ENCODE results near the gene FGD2.
"Not testable (repeated sequence)": the region's sequence is repeated elsewhere in the genome, so short reads cannot be mapped to it uniquely, and the experiment has no call there.

Gene FGD2

GRCh38 chr6:37057678-37058077, 52.2 kb downstream of the FGD2 start:
- POLR2A ChIA-PET, result interaction anchor here (2.6 to 4.0 kb wide), 2 partner anchors 112 to 114 kb away, joined by 8 to 18 read pairs; partner anchors contain the start of gene PIM1
- Histone ChIP-seq H3K9me3 (ENCODE audit: control insufficient read depth, insufficient read depth, low read depth, low read length) (no peaks in the 10 kb centered on the region), H3K4me1 (ENCODE audit: control insufficient read depth, insufficient read depth, low read length) (peaks cover 6% of the 10 kb centered on the region; the same call in 1 of the 2 replicates), H3K27ac (ENCODE audit: extremely low read depth, low read depth, low read length) (no peak overlapping the region), H3K4me3 (ENCODE audit: low read depth, low read length) (no peak overlapping the region), H3K36me3 (ENCODE audit: control insufficient read depth in 2 of 2, insufficient read depth in 1 of 2, low read length in 2 of 2) (no peaks in the 10 kb centered on the region)
- TF ChIP-seq ZNF223 (tag by site-specific recombination; IDR thresholded peaks at IDR 0.05), result no peak
- peak; percentile 36; the same call in 1 of the 2 replicates for TF ChIP-seq ZBTB48 (tag by site-specific recombination; IDR thresholded peaks at IDR 0.05)
- TF ChIP-seq SETDB1 (IDR thresholded peaks at IDR 0.05; ENCODE audit: insufficient read length, low read length), result no peak
- TF ChIP-seq ZXDB (tag by site-specific recombination; IDR thresholded peaks at IDR 0.05), result no peak
- TF ChIP-seq ZNF366 (tag by site-specific recombination; conservative IDR thresholded peaks at IDR 0.05), result no peak
- CTCF ChIA-PET, result interaction anchor here (0.6 to 20.6 kb wide), 10 partner anchors 20 to 151 kb away, joined by 3 to 380 read pairs (median 4); partner anchors contain the start of gene PIM1

GRCh38 chr6:37058084-37058586, 52.7 kb downstream of the FGD2 start:
- Histone ChIP-seq H3K4me1 (ENCODE audit: control insufficient read depth, insufficient read depth, low read length) (peaks cover 6% of the 10 kb centered on the region; the same call in 1 of the 2 replicates), H3K27ac (ENCODE audit: extremely low read depth, low read depth, low read length) (no peak overlapping the region), H3K36me3 (ENCODE audit: control insufficient read depth in 2 of 2, insufficient read depth in 1 of 2, low read length in 2 of 2) (no peaks in the 10 kb centered on the region), H3K9me3 (ENCODE audit: control insufficient read depth, insufficient read depth, low read depth, low read length) (no peaks in the 10 kb centered on the region), H3K4me3 (ENCODE audit: low read depth, low read length) (no peak overlapping the region)
- TF ChIP-seq ZNF621 (tag by site-specific recombination; IDR thresholded peaks at IDR 0.05), result no peak
- no peak for TF ChIP-seq ZSCAN5A (tag by site-specific recombination; IDR thresholded peaks at IDR 0.05)
- 0 out of 2 replicates have a peak, but pooled peaks have one; percentile 9 for TF ChIP-seq ZFHX2 (tag by site-specific recombination; conservative IDR thresholded peaks at IDR 0.05)
- no peak for TF ChIP-seq ZNF19 (tag by site-specific recombination; IDR thresholded peaks at IDR 0.05; ENCODE audit: low read depth)
- TF ChIP-seq ATF2 (tag by site-specific recombination; IDR thresholded peaks at IDR 0.05; ENCODE audit: low read depth), result no peak
- TF ChIP-seq SCRT2 (tag by site-specific recombination; IDR thresholded peaks at IDR 0.05), result 0 out of 2 replicates have a peak, but pooled peaks have one; percentile 34
- no peak for TF ChIP-seq ZNF280C (tag by site-specific recombination; IDR thresholded peaks at IDR 0.05)
- no peak for TF ChIP-seq ZNF704 (tag by site-specific recombination; IDR thresholded peaks at IDR 0.05)
- TF ChIP-seq ZNF529 (tag by site-specific recombination; IDR thresholded peaks at IDR 0.05; ENCODE audit: insufficient replicate concordance), result no peak
- CTCF ChIA-PET, result interaction anchor here (0.6 to 20.6 kb wide), 10 partner anchors 11 to 150 kb away, joined by 3 to 380 read pairs (median 4); partner anchors contain the start of gene PIM1
- POLR2A ChIA-PET, result interaction anchor here (0.5 to 4.0 kb wide), 3 partner anchors 111 to 183 kb away, joined by 4 to 18 read pairs (median 8); partner anchors contain the start of gene PIM1

- H3K9me3 ChIP-seq (ENCODE audit: control insufficient read depth, insufficient read depth, low read depth, low read length); H3K36me3 ChIP-seq (ENCODE audit: control insufficient read depth in 2 of 2, insufficient read depth in 1 of 2, low read length in 2 of 2); H3K4me3 ChIP-seq (ENCODE audit: low read depth, low read length); H3K4me1 ChIP-seq (ENCODE audit: control insufficient read depth, insufficient read depth, low read length): not testable (repeated sequence)
- peak; percentile 25 for TF ChIP-seq ZNF426 (tag by site-specific recombination; IDR thresholded peaks at IDR 0.05)
- ChIA-PET CTCF (interaction anchor here (0.5 to 20.6 kb wide), 12 partner anchors 8 to 149 kb away, joined by 3 to 380 read pairs (median 4); partner anchors contain the start of gene PIM1), POLR2A (interaction anchor here (0.5 to 4.0 kb wide), 6 partner anchors 43 to 183 kb away, joined by 3 to 18 read pairs (median 5); partner anchors contain the start of gene PIM1)
- peak overlapping the region; percentile 53; the same call in 1 of the 2 replicates for H3K27ac ChIP-seq (ENCODE audit: extremely low read depth, low read depth, low read length)
Measured at GRCh38 chr6:37058984-37059343, 53.5 kb downstream of the FGD2 start.

All from HEK293 (cell line).